Choroid plexus epithelial cell (primary cell): ENCODE measurements around the gene UGT1A7.

Experiments
- DNase-seq: peaks from one replicate; pipeline ENCODE4 v3.0.0-alpha.2; 2010; ENCODE audit warnings: low read depth
- H3K4me3 ChIP-seq: 2 replicates; pipeline ENCODE4 v1.5.1; 2011; ENCODE audit warnings: low read depth, mild to moderate bottlenecking, control low read depth, low read length, moderate library complexity
- CTCF ChIP-seq: conservative IDR thresholded peaks from 2 replicates; pipeline ENCODE4 v1.5.1; 2011; ENCODE audit warnings: low read depth, mild to moderate bottlenecking, control low read depth, inconsistent platforms, low read length, moderate library complexity

The UGT1A7 gene

GRCh38 chr2:233754872-233755611, 73.3 kb downstream of the UGT1A7 start:
- H3K4me3 ChIP-seq: no peak overlapping the region
- no peak for DNase-seq
- no peak for TF ChIP-seq CTCF

- no peak for DNase-seq
- H3K4me3 ChIP-seq: no peak overlapping the region
- TF ChIP-seq CTCF: no peak
Observed at GRCh38 chr2:233756429-233757081, 74.9 kb downstream of the UGT1A7 start.

GRCh38 chr2:233758141-233758540, 76.4 kb downstream of the UGT1A7 start:
- no peak for TF ChIP-seq CTCF
- H3K4me3 ChIP-seq: no peak overlapping the region
- DNase-seq: no peak

GRCh38 chr2:233758849-233759248, 77.1 kb downstream of the UGT1A7 start:
- TF ChIP-seq CTCF: no peak
- DNase-seq: peak; percentile 39

GRCh38 chr2:233760043-233760442, 78.3 kb downstream of the UGT1A7 start, which contains the start of gene UGT1A1:
Gene UGT1A1 (plus strand): TSS chr2:233760270. CDS start chr2:233760288, 18 bp downstream.
- TF ChIP-seq CTCF: no peak
- no peak for DNase-seq
- no peak within 1 kb of the TSS for H3K4me3 ChIP-seq

More at GRCh38 chr2:233758849-233759248, 77.1 kb downstream of the UGT1A7 start:
- no peak overlapping the region for H3K4me3 ChIP-seq

GRCh38 chr2:233761040-233761769, 79.5 kb downstream of the UGT1A7 start:
- peak; percentile 48 for DNase-seq
- no peak overlapping the region for H3K4me3 ChIP-seq
- TF ChIP-seq CTCF: no peak
